Ishikawa (cell line): ENCODE measurements around the gene MECR.

Experiments
- CREB1 ChIP-seq: IDR thresholded peaks from 2 replicates; pipeline ENCODE4 v1.6.1; 2012; ENCODE audit warnings: low read depth
- EGR1 ChIP-seq: IDR thresholded peaks from 2 replicates; pipeline ENCODE4 v1.6.1; 2012
- EP300 ChIP-seq: IDR thresholded peaks from 2 replicates; pipeline ENCODE4 v1.6.1; 2012; ENCODE audit warnings: borderline replicate concordance
- FOXM1 ChIP-seq: IDR thresholded peaks from 2 replicates; pipeline ENCODE4 v1.6.1; 2012; ENCODE audit warnings: low read depth, borderline replicate concordance
- RAD21 ChIP-seq: IDR thresholded peaks from 2 replicates; pipeline ENCODE4 v1.6.1; 2012; ENCODE audit warnings: low read depth
- TAF1 ChIP-seq: IDR thresholded peaks from 2 replicates; pipeline ENCODE4 v1.6.1; 2012; ENCODE audit warnings: low read depth, mild to moderate bottlenecking
- USF1 ChIP-seq: IDR thresholded peaks from 2 replicates; pipeline ENCODE4 v1.6.1; 2012
- YY1 ChIP-seq: IDR thresholded peaks from 2 replicates; pipeline ENCODE4 v1.6.1; 2012; ENCODE audit warnings: low read depth
- ZBTB7A ChIP-seq: IDR thresholded peaks from 2 replicates; pipeline ENCODE4 v1.6.1; 2012; ENCODE audit warnings: low read depth
- TF ChIP-seq, protein P1 (sequence below): IDR thresholded peaks from 2 replicates; pipeline ENCODE4 v1.6.1; 2012
- TF ChIP-seq, protein P2 (sequence below): IDR thresholded peaks from 2 replicates; pipeline ENCODE4 v1.6.1; 2012; ENCODE audit warnings: low read depth, mild to moderate bottlenecking

GRCh38 chr1:29221296-29221695 lies 9.4 kb downstream of the MECR start:
- TF ChIP-seq, protein P1, sequence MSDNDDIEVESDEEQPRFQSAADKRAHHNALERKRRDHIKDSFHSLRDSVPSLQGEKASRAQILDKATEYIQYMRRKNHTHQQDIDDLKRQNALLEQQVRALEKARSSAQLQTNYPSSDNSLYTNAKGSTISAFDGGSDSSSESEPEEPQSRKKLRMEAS, result no peak
- TF ChIP-seq EP300, result no peak
- no peak for TF ChIP-seq RAD21
- TF ChIP-seq, protein P2, sequence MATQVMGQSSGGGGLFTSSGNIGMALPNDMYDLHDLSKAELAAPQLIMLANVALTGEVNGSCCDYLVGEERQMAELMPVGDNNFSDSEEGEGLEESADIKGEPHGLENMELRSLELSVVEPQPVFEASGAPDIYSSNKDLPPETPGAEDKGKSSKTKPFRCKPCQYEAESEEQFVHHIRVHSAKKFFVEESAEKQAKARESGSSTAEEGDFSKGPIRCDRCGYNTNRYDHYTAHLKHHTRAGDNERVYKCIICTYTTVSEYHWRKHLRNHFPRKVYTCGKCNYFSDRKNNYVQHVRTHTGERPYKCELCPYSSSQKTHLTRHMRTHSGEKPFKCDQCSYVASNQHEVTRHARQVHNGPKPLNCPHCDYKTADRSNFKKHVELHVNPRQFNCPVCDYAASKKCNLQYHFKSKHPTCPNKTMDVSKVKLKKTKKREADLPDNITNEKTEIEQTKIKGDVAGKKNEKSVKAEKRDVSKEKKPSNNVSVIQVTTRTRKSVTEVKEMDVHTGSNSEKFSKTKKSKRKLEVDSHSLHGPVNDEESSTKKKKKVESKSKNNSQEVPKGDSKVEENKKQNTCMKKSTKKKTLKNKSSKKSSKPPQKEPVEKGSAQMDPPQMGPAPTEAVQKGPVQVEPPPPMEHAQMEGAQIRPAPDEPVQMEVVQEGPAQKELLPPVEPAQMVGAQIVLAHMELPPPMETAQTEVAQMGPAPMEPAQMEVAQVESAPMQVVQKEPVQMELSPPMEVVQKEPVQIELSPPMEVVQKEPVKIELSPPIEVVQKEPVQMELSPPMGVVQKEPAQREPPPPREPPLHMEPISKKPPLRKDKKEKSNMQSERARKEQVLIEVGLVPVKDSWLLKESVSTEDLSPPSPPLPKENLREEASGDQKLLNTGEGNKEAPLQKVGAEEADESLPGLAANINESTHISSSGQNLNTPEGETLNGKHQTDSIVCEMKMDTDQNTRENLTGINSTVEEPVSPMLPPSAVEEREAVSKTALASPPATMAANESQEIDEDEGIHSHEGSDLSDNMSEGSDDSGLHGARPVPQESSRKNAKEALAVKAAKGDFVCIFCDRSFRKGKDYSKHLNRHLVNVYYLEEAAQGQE, result no peak
- no peak for TF ChIP-seq YY1
- no peak for TF ChIP-seq FOXM1
- no peak for TF ChIP-seq TAF1
- no peak for TF ChIP-seq ZBTB7A
- TF ChIP-seq CREB1, result no peak
- TF ChIP-seq USF1, result no peak
- no peak for TF ChIP-seq EGR1
